ENCODE results near the gene CHST4.

- TF ChIP-seq CTCF (IDR thresholded peaks at IDR 0.05; ENCODE audit: poor library complexity, severe bottlenecking) (no peak), RAD21 (conservative IDR thresholded peaks at IDR 0.05) (no peak), TAF1 (IDR thresholded peaks at IDR 0.05; ENCODE audit: low read depth) (no peak)
- TF ChIP-seq, protein P1, sequence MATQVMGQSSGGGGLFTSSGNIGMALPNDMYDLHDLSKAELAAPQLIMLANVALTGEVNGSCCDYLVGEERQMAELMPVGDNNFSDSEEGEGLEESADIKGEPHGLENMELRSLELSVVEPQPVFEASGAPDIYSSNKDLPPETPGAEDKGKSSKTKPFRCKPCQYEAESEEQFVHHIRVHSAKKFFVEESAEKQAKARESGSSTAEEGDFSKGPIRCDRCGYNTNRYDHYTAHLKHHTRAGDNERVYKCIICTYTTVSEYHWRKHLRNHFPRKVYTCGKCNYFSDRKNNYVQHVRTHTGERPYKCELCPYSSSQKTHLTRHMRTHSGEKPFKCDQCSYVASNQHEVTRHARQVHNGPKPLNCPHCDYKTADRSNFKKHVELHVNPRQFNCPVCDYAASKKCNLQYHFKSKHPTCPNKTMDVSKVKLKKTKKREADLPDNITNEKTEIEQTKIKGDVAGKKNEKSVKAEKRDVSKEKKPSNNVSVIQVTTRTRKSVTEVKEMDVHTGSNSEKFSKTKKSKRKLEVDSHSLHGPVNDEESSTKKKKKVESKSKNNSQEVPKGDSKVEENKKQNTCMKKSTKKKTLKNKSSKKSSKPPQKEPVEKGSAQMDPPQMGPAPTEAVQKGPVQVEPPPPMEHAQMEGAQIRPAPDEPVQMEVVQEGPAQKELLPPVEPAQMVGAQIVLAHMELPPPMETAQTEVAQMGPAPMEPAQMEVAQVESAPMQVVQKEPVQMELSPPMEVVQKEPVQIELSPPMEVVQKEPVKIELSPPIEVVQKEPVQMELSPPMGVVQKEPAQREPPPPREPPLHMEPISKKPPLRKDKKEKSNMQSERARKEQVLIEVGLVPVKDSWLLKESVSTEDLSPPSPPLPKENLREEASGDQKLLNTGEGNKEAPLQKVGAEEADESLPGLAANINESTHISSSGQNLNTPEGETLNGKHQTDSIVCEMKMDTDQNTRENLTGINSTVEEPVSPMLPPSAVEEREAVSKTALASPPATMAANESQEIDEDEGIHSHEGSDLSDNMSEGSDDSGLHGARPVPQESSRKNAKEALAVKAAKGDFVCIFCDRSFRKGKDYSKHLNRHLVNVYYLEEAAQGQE (IDR thresholded peaks at IDR 0.05; ENCODE audit: borderline replicate concordance) = no peak
These were observed 26.7 kb downstream of the CHST4 start for GRCh38 chr16:71552698-71553503.

Data from neural cell (in vitro differentiated cells).